K562 (cell line): ENCODE data around the gene PREX1. TPM values are rescaled to one million over a fixed set of nuclear protein-coding genes. Genes with fewer than 3 reads are reported as not detected.

Experiments used
- ATAC-seq: fragments of 200-7000 bp; cut with Tn5 transposase; 3 replicates; pipeline ENCODE4 v1.9.1; 2020; ENCODE audit warnings: moderate library complexity
- BruUV-seq: library from RNA; stranded (reverse); fragments of 400-500 nt; replicated peaks from 2 replicates; lab custom pipeline; 2021; lab: Mats Ljungman, UMichigan
- CTCF ChIA-PET: fragments of 300-600 bp; formaldehyde crosslinking; extraction: SDS; loops from one replicate; lab custom pipeline; 2021; ENCODE audit warnings: low intra/inter-chr PET ratio; lab: Yijun Ruan, JAX
- POLR2A ChIA-PET: fragments of 300-600, 350-650 bp; sonication (Branson Sonifier 250); formaldehyde crosslinking; extraction: SDS; loops from one replicate; lab custom pipeline; 2021; ENCODE audit warnings: antibody characterized with exemption, inconsistent platforms; lab: Yijun Ruan, JAX
- DNase-seq, 4 experiments: peaks; one replicate each; pipeline versions ENCODE4 v3.0.0 to v3.0.0-alpha.2; 2011 to 2018; ENCODE audit warnings: low spot score in 3 of 4, mixed read lengths in 3 of 4; ENCODE audit errors: extremely low read depth in 1 of 4
- FAIRE-seq: peaks from 2 replicates; lab custom pipeline; 2011; peaks lifted over from hg19 to GRCh38; lab: Jason Lieb, UNC
- H2AFZ ChIP-seq: 2 replicates; pipeline ENCODE4 v1.6.0; 2011; ENCODE audit warnings: low read depth, low read length, control low read depth, inconsistent platforms
- H3K27ac ChIP-seq: fragments of 200-600 bp; 3 replicates; pipeline ENCODE4 v1.8.0; 2011; ENCODE audit warnings: low read depth, mild to moderate bottlenecking, control low read depth, inconsistent platforms, low read length, moderate library complexity, mixed read lengths; ENCODE audit errors: extremely low read depth
- H3K27me3 ChIP-seq, 2 experiments: fragments of 300-600 bp in 1 of 2; 2 replicates in 1 of 2; 3 replicates in 1 of 2; pipeline versions ENCODE4 v1.6.0 to v1.8.0; 2011; ENCODE audit warnings: inconsistent platforms in 2 of 2, low read length in 2 of 2, mild to moderate bottlenecking in 1 of 2, mixed read lengths in 1 of 2, moderate library complexity in 1 of 2; ENCODE audit not compliant: control insufficient read depth in 2 of 2, insufficient read depth in 2 of 2
- H3K36me3 ChIP-seq: fragments of 300-600 bp; 3 replicates; pipeline ENCODE4 v1.8.0; 2011; ENCODE audit warnings: mild to moderate bottlenecking, low read length, inconsistent platforms; ENCODE audit not compliant: control insufficient read depth, insufficient read depth
- H3K4me1 ChIP-seq, 2 experiments: fragments of 200-600 bp in 1 of 2; replicated peaks in 1 of 2; 2 replicates in 1 of 2; 3 replicates in 1 of 2; pipeline versions ENCODE4 v1.5.1 to v1.8.0; 2011; ENCODE audit warnings: inconsistent platforms in 2 of 2, low read length in 2 of 2, mild to moderate bottlenecking in 1 of 2, mixed read lengths in 1 of 2, moderate library complexity in 1 of 2; ENCODE audit not compliant: control insufficient read depth in 2 of 2, insufficient read depth in 2 of 2
- H3K4me2 ChIP-seq: 2 replicates; pipeline ENCODE4 v1.6.1; 2011; ENCODE audit warnings: low read length, control low read depth, inconsistent platforms, mixed read lengths; ENCODE audit not compliant: insufficient read depth
- H3K4me3 ChIP-seq: fragments of 200-600 bp; sonication (generic), shearing (Covaris generic); 2 replicates; pipeline ENCODE4 v1.5.1; 2016; ENCODE audit warnings: control low read depth, inconsistent platforms
- H3K79me2 ChIP-seq: fragments of 200-600 bp; 3 replicates; pipeline ENCODE4 v1.8.0; 2011; ENCODE audit warnings: low read length, inconsistent platforms; ENCODE audit not compliant: control insufficient read depth, insufficient read depth
- H3K9ac ChIP-seq, 2 experiments: 2 replicates each; pipeline versions ENCODE4 v1.6.0 to v1.6.1; 2011; ENCODE audit warnings: low read depth in 2 of 2, low read length in 2 of 2, control low read depth in 1 of 2, inconsistent platforms in 1 of 2, mild to moderate bottlenecking in 1 of 2, mixed read lengths in 1 of 2; ENCODE audit not compliant: insufficient read depth in 1 of 2
- H3K9me1 ChIP-seq: one replicate; pipeline ENCODE4 v1.6.0; 2011; ENCODE audit warnings: inconsistent platforms, mild to moderate bottlenecking, low read length, moderate library complexity; ENCODE audit not compliant: control insufficient read depth, insufficient read depth
- H3K9me3 ChIP-seq: replicated peaks from 2 replicates; pipeline ENCODE4 v1.5.1; 2011; ENCODE audit warnings: low read depth, low read length, inconsistent platforms; ENCODE audit not compliant: control insufficient read depth, insufficient read depth
- H4K20me1 ChIP-seq: replicated peaks from 2 replicates; pipeline ENCODE4 v1.6.1; 2011; ENCODE audit warnings: low read length, inconsistent platforms, mixed read lengths; ENCODE audit not compliant: control insufficient read depth, insufficient read depth
- CTCFL ChIP-seq: IDR thresholded peaks from 2 replicates; pipeline ENCODE4 v1.6.1; 2011; ENCODE audit warnings: borderline replicate concordance, low read depth, mild to moderate bottlenecking, moderate library complexity, low read length; ENCODE audit not compliant: insufficient read depth, poor library complexity, severe bottlenecking
- NRF1 ChIP-seq, 2 experiments: fragments of 450-650 bp; IDR thresholded peaks in 1 of 2; conservative IDR thresholded peaks in 1 of 2; 2 replicates each; pipeline ENCODE4 v1.6.1; 2014; ENCODE audit warnings: mild to moderate bottlenecking in 2 of 2
- REST ChIP-seq, 2 experiments: fragments of 450-650 bp; formaldehyde crosslinking in 1 of 2; IDR thresholded peaks; 2 replicates each; pipeline versions ENCODE4 v1.4.0 to v1.6.1; 2014 to 2020; ENCODE audit warnings: mild to moderate bottlenecking in 2 of 2, borderline replicate concordance in 1 of 2, low read depth in 1 of 2
- ZNF12 ChIP-seq: sonication (generic); formaldehyde crosslinking; IDR thresholded peaks from 2 replicates; pipeline ENCODE4 v1.4.0; 2020; ENCODE audit warnings: mild to moderate bottlenecking, missing genetic modification reagents
- WGBS: fragments of 100-300 bp; shearing (Covaris generic); methylation state at CpG from one replicate; pipeline ENCODE4 v1.1.6; 2016; ENCODE audit warnings: low coverage, mixed read lengths; ENCODE audit not compliant: insufficient coverage; ENCODE audit errors: missing lambda C conversion rate; 5-methylcytosine and 5-hydroxymethylcytosine counted together
- in situ Hi-C: fragments of 300-500 bp; cut with MboI; formaldehyde crosslinking; loops from 4 replicates; pipeline ENCODE4 v1.15.0; 2018; ENCODE audit warnings: inconsistent platforms, mixed read lengths
- intact Hi-C: fragments of 100-400 bp; cut with micrococcal nuclease; formaldehyde crosslinking; loops from 2 replicates; pipeline ENCODE4 v1.14.2; 2022
- polyA plus RNA-seq, 8 experiments: library from polyadenylated mRNA; depleted of rRNA in 4 of 8; stranded (reverse) in 5 of 8; unstranded in 3 of 8; fragments of >200 nt; fragmentation: Nextera tagmentation in 2 of 8; fragmentation: Illumina TruSeq in 1 of 8; extraction: Ambion mirVana in 2 of 8; extraction: Trizol in 1 of 8; gene quantifications; 2 replicates each; pipeline versions ENCODE4 v1.2.1 to v1.2.3, GENCODE V29; 2011 to 2014; ENCODE audit warnings: inconsistent platforms in 1 of 8, missing spikeins in 1 of 8
- total RNA-seq, 7 experiments: library from RNA; depleted of rRNA in 6 of 7; stranded (reverse); fragments of >200 nt in 6 of 7; fragmentation: Illumina TruSeq in 2 of 7; extraction: Trizol in 2 of 7; gene quantifications; 2 replicates each; pipeline versions ENCODE4 v1.2.1 to v1.2.3, GENCODE V29; 2011 to 2021; ENCODE audit warnings: low replicate concordance in 1 of 7

Gene PREX1
- total and polyA plus RNA-seq, 9 of the 15 experiments (the other 6 are each of a cell fraction or from before 2014, with no cell fraction given), result 0.37 to 10.4 (median 4.8) TPM

GRCh38 chr20:48791014-48791413, 36.8 kb downstream of the PREX1 start:
- ChIA-PET CTCF (no interaction called here), POLR2A (interaction anchor here (0.5 kb wide), 2 partner anchors 10 to 25 kb away, joined by 3 read pairs; no protein-coding TSS in a partner anchor)
- TF ChIP-seq ZNF12 (CRISPR knock-in tag) (no peak), REST (IDR thresholded peaks at IDR 0.05; ENCODE audit: borderline replicate concordance) (peak; percentile 28; the same call in 1 of the 2 replicates), REST (CRISPR knock-in tag; IDR thresholded peaks at IDR 0.05; ENCODE audit: low read depth) (no peak), NRF1 (conservative IDR thresholded peaks at IDR 0.05 in 1 of 2, IDR thresholded peaks at IDR 0.05 in 1 of 2) (peak; percentile 38 to 42), CTCFL (no peak)
- H3K27me3 ChIP-seq, result peaks cover 0 to 10% of the 10 kb centered on the region in 2 experiments; a peak in 1 of 5 replicates
- BruUV-seq, result no TSS peak
- H3K9me3 ChIP-seq, result no peaks in the 10 kb centered on the region
- H3K27ac ChIP-seq, result no peak overlapping the region
- no peaks in the 10 kb centered on the region for H3K9me1 ChIP-seq
- in situ Hi-C loops, result no loop called here
- 25% methylated on average over 11 of the region's 11 CpGs for WGBS
- FAIRE-seq (no peak), DNase-seq (no peak), ATAC-seq (no peak)
- H2AFZ ChIP-seq, result no peak overlapping the region
- no peaks in the 10 kb centered on the region for H3K79me2 ChIP-seq
- peaks cover 9% of the 10 kb centered on the region in 2 experiments; a peak in 4 of 5 replicates for H3K4me1 ChIP-seq
- H3K4me2 ChIP-seq, result no peak overlapping the region
- H3K9ac ChIP-seq, result no peak overlapping the region
- H4K20me1 ChIP-seq, result peaks cover 5% of the 10 kb centered on the region; the same call in 1 of the 2 replicates
- no peaks in the 10 kb centered on the region for H3K36me3 ChIP-seq
- intact Hi-C loops, result no loop called here
- no peak overlapping the region for H3K4me3 ChIP-seq
